K562 (cell line): ENCODE results near the gene LAMTOR1. TPM values are rescaled to one million over a fixed set of nuclear protein-coding genes. Genes with fewer than 3 reads are reported as not detected.

ENCODE experiments used
- CBX1 ChIP-seq: sonication (generic); IDR thresholded peaks from 2 replicates; pipeline ENCODE4 v1.6.1; 2016; ENCODE audit warnings: antibody characterized with exemption, low read depth, mild to moderate bottlenecking
- EP300 ChIP-seq: IDR thresholded peaks from 2 replicates; pipeline ENCODE4 v1.6.1; 2012; ENCODE audit warnings: low read length, improper control_type of control experiment
- KLF6 ChIP-seq: fragments of 250-450 bp; sonication (Bioruptor Pico); IDR thresholded peaks from 2 replicates; pipeline ENCODE4 v1.4.0; 2020; ENCODE audit warnings: mild to moderate bottlenecking, moderate library complexity, borderline replicate concordance
- MTF1 ChIP-seq: fragments of 250-450 bp; sonication (Bioruptor Pico); IDR thresholded peaks from 2 replicates; pipeline ENCODE4 v1.9.0; 2021; ENCODE audit warnings: moderate library complexity, mild to moderate bottlenecking, inconsistent platforms, borderline replicate concordance
- POU5F1 ChIP-seq: fragments of 150-350 bp; IDR thresholded peaks from 2 replicates; pipeline ENCODE4 v1.6.1; 2014; ENCODE audit warnings: borderline replicate concordance, low read length, low read depth, mild to moderate bottlenecking; ENCODE audit not compliant: partially characterized antibody
- SIX5 ChIP-seq, 2 experiments: IDR thresholded peaks; 2 replicates each; pipeline ENCODE4 v1.6.1; 2011; ENCODE audit warnings: low read length in 2 of 2, borderline replicate concordance in 1 of 2, low read depth in 1 of 2, mild to moderate bottlenecking in 1 of 2, moderate library complexity in 1 of 2; ENCODE audit not compliant: insufficient read depth in 1 of 2
- SMAD3 ChIP-seq: fragments of 450-650 bp; formaldehyde crosslinking; conservative IDR thresholded peaks from 2 replicates; pipeline ENCODE4 v1.4.0; 2020; ENCODE audit warnings: mild to moderate bottlenecking
- SMARCB1 ChIP-seq: IDR thresholded peaks from 2 replicates; pipeline ENCODE4 v1.6.1; 2011; ENCODE audit warnings: improper control_type of control experiment, low read depth; ENCODE audit not compliant: insufficient read length
- U2AF1 ChIP-seq: fragments of 200-400 bp; formaldehyde crosslinking; optimal IDR thresholded peaks from 2 replicates; pipeline ENCODE3; 2017; ENCODE audit warnings: mild to moderate bottlenecking, low read depth, low read length, moderate library complexity
- ZC3H8 ChIP-seq: fragments of 450-650 bp; IDR thresholded peaks from 2 replicates; pipeline ENCODE4 v1.6.1; 2017
- ZNF41 ChIP-seq: fragments of 250-450 bp; sonication (Bioruptor Pico); conservative IDR thresholded peaks from 2 replicates; pipeline ENCODE4 v1.4.0; 2020; ENCODE audit warnings: mild to moderate bottlenecking
- polyA plus RNA-seq, 8 experiments: library from polyadenylated mRNA; depleted of rRNA in 4 of 8; stranded (reverse) in 5 of 8; unstranded in 3 of 8; fragments of >200 nt; fragmentation: Nextera tagmentation in 2 of 8; fragmentation: Illumina TruSeq in 1 of 8; extraction: Ambion mirVana in 2 of 8; extraction: Trizol in 1 of 8; gene quantifications; 2 replicates each; pipeline versions ENCODE4 v1.2.1 to v1.2.3, GENCODE V29; 2011 to 2014; ENCODE audit warnings: inconsistent platforms in 1 of 8, missing spikeins in 1 of 8
- total RNA-seq, 7 experiments: library from RNA; depleted of rRNA in 6 of 7; stranded (reverse); fragments of >200 nt in 6 of 7; fragmentation: Illumina TruSeq in 2 of 7; extraction: Trizol in 2 of 7; gene quantifications; 2 replicates each; pipeline versions ENCODE4 v1.2.1 to v1.2.3, GENCODE V29; 2011 to 2021; ENCODE audit warnings: low replicate concordance in 1 of 7
- TF ChIP-seq, protein P1 (sequence below), 2 experiments: fragments of 450-650 bp in 1 of 2; sonication (generic) in 1 of 2; formaldehyde crosslinking in 1 of 2; IDR thresholded peaks; 2 replicates each; pipeline versions ENCODE4 v1.7.1 to v1.9.0; 2016 to 2022; ENCODE audit warnings: inconsistent platforms in 1 of 2, mild to moderate bottlenecking in 1 of 2, missing genetic modification reagents in 1 of 2
- TF ChIP-seq, protein P2 (sequence below): fragments of 450-650 bp; IDR thresholded peaks from 2 replicates; pipeline ENCODE4 v1.7.0; 2016; ENCODE audit warnings: borderline replicate concordance
- TF ChIP-seq, protein P3 (sequence below): fragments of 450-650 bp; IDR thresholded peaks from 2 replicates; pipeline ENCODE4 v1.6.1; 2014; ENCODE audit warnings: low read depth, mild to moderate bottlenecking, moderate library complexity, borderline replicate concordance

The LAMTOR1 gene
- total and polyA plus RNA-seq, 9 of the 15 experiments (the other 6 are each of a cell fraction or from before 2014, with no cell fraction given): 62.6 to 104 (median 85.3) TPM

DNA sequence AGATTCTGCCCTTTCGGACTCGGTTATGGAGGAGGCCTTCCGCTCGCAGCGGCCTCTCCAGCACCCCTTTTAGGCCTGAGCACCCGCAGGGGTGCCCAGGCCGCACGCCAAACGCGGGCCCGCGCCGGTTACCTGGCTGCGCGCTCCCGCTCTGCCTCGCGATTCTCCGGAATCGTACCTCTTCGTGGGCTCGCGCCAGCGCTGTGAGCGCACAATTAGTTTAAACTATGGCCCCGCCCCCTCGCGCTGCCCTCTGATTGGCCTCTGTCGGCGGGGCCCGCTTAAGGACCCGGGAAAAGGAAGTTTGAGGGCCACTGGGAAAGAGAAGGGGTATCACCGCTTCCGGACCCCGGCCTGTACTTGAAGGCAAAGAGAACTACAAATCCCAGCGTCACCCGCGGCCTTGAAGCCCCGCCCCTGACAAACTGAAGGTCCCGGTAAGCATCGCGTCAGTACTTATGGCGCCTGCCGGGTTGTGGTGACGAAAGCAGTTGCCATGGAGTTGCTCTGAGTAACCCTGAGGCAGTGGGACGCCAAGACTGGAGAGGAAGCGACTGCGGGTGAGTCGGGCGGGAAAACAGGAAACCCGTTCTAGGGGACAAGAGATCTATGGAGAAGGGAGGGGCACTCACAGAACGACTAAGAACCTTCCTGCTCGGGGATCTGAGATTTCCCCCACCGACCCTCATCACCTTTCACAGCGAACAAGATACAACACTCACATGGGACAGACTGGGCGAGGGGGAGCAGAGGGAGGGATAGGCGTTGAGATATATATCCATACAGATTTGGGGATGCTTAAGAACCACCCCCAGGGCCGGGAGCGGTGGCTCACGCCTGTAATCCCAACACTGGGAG lies 22.5 kb downstream of the LAMTOR1 start, which contains the start of the genes LRRC51 and NUMA1 (continued):
- TF ChIP-seq, protein P1, sequence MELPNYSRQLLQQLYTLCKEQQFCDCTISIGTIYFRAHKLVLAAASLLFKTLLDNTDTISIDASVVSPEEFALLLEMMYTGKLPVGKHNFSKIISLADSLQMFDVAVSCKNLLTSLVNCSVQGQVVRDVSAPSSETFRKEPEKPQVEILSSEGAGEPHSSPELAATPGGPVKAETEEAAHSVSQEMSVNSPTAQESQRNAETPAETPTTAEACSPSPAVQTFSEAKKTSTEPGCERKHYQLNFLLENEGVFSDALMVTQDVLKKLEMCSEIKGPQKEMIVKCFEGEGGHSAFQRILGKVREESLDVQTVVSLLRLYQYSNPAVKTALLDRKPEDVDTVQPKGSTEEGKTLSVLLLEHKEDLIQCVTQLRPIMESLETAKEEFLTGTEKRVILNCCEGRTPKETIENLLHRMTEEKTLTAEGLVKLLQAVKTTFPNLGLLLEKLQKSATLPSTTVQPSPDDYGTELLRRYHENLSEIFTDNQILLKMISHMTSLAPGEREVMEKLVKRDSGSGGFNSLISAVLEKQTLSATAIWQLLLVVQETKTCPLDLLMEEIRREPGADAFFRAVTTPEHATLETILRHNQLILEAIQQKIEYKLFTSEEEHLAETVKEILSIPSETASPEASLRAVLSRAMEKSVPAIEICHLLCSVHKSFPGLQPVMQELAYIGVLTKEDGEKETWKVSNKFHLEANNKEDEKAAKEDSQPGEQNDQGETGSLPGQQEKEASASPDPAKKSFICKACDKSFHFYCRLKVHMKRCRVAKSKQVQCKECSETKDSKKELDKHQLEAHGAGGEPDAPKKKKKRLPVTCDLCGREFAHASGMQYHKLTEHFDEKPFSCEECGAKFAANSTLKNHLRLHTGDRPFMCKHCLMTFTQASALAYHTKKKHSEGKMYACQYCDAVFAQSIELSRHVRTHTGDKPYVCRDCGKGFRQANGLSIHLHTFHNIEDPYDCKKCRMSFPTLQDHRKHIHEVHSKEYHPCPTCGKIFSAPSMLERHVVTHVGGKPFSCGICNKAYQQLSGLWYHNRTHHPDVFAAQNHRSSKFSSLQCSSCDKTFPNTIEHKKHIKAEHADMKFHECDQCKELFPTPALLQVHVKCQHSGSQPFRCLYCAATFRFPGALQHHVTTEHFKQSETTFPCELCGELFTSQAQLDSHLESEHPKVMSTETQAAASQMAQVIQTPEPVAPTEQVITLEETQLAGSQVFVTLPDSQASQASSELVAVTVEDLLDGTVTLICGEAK (IDR thresholded peaks at IDR 0.05): peak; percentile 92
- TF ChIP-seq, protein P1 (CRISPR knock-in tag; IDR thresholded peaks at IDR 0.05): no peak
- no peak for TF ChIP-seq MTF1 (CRISPR knock-in tag)
- TF ChIP-seq EP300: no peak
- TF ChIP-seq POU5F1: peak; percentile 9
- TF ChIP-seq, protein P2, sequence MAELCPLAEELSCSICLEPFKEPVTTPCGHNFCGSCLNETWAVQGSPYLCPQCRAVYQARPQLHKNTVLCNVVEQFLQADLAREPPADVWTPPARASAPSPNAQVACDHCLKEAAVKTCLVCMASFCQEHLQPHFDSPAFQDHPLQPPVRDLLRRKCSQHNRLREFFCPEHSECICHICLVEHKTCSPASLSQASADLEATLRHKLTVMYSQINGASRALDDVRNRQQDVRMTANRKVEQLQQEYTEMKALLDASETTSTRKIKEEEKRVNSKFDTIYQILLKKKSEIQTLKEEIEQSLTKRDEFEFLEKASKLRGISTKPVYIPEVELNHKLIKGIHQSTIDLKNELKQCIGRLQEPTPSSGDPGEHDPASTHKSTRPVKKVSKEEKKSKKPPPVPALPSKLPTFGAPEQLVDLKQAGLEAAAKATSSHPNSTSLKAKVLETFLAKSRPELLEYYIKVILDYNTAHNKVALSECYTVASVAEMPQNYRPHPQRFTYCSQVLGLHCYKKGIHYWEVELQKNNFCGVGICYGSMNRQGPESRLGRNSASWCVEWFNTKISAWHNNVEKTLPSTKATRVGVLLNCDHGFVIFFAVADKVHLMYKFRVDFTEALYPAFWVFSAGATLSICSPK: no peak
- TF ChIP-seq, protein P3, sequence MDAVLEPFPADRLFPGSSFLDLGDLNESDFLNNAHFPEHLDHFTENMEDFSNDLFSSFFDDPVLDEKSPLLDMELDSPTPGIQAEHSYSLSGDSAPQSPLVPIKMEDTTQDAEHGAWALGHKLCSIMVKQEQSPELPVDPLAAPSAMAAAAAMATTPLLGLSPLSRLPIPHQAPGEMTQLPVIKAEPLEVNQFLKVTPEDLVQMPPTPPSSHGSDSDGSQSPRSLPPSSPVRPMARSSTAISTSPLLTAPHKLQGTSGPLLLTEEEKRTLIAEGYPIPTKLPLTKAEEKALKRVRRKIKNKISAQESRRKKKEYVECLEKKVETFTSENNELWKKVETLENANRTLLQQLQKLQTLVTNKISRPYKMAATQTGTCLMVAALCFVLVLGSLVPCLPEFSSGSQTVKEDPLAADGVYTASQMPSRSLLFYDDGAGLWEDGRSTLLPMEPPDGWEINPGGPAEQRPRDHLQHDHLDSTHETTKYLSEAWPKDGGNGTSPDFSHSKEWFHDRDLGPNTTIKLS: peak; percentile 87
- TF ChIP-seq KLF6 (CRISPR knock-in tag): no peak
- no peak for TF ChIP-seq CBX1
- TF ChIP-seq SMARCB1: no peak
- TF ChIP-seq ZC3H8: no peak
- TF ChIP-seq SMAD3 (CRISPR knock-in tag): no peak
- no peak for TF ChIP-seq ZNF41 (CRISPR knock-in tag)
- TF ChIP-seq SIX5 (IDR thresholded peaks at IDR 0.05; ENCODE audit: borderline replicate concordance in 1 of 2, insufficient read depth in 1 of 2, low read depth in 1 of 2, low read length in 2 of 2): peak; percentile 73 to 74; a peak in 3 of 4 replicates
- no peak for TF ChIP-seq U2AF1
